IPS DF 6.9 (cell line): ENCODE measurements around the gene LPAR5.
A peak's percentile ranks its signal among the peaks of the same experiment; 100 is the strongest.
"Not testable (repeated sequence)": the region's sequence is repeated elsewhere in the genome, so short reads cannot be mapped to it uniquely, and the experiment has no call there.

Experiments used
- DNase-seq: peaks from one replicate; pipeline ENCODE4 v3.0.0-alpha.2; 2013; ENCODE audit warnings: low read depth, low spot score
- H3K27ac ChIP-seq: one replicate; pipeline ENCODE4 v1.5.1; 2013; ENCODE audit warnings: low read length, control low read depth
- H3K27me3 ChIP-seq: 2 replicates; pipeline ENCODE4 v1.6.1; 2013; ENCODE audit warnings: mild to moderate bottlenecking, low read length; ENCODE audit not compliant: control insufficient read depth, insufficient read depth
- H3K36me3 ChIP-seq: 2 replicates; pipeline ENCODE4 v1.6.1; 2013; ENCODE audit warnings: low read length; ENCODE audit not compliant: control insufficient read depth, insufficient read depth
- H3K4me1 ChIP-seq: 2 replicates; pipeline ENCODE4 v1.6.1; 2013; ENCODE audit warnings: low read length; ENCODE audit not compliant: control insufficient read depth, insufficient read depth
- H3K4me3 ChIP-seq: 2 replicates; pipeline ENCODE4 v1.5.1; 2013; ENCODE audit warnings: mild to moderate bottlenecking, low read length
- H3K9me3 ChIP-seq: 2 replicates; pipeline ENCODE4 v1.6.1; 2013; ENCODE audit warnings: low read length, inconsistent platforms; ENCODE audit not compliant: control insufficient read depth, insufficient read depth
- WGBS: extraction: QIAGEN DNeasy Blood & Tissue Kit; methylation state at CpG from one replicate; pipeline ENCODE4 v1.1.7; 2013; ENCODE audit warnings: mixed read lengths, missing lambda C conversion rate; ENCODE audit not compliant: insufficient read length, insufficient coverage; 5-methylcytosine and 5-hydroxymethylcytosine counted together

LPAR5 gene

GRCh38 chr12:6606331-6607131 is 29.2 kb downstream of the LPAR5 start:
- WGBS, result no CpG with 5 or more reads among the region's 70 CpGs
- Histone ChIP-seq H3K4me3 (peak overlapping the region; percentile 80), H3K9me3 (no peaks in the 10 kb centered on the region), H3K4me1 (no peaks in the 10 kb centered on the region; the same call in none of the 2 replicates), H3K27me3 (no peaks in the 10 kb centered on the region), H3K36me3 (peaks cover 11% of the 10 kb centered on the region), H3K27ac (no peak overlapping the region)
- DNase-seq, result no peak

GRCh38 chr12:6605421-6606330 is 30.1 kb downstream of the LPAR5 start:
- WGBS, result no CpG with 5 or more reads among the region's 18 CpGs

GRCh38 chr12:6604259-6605029 is 31.3 kb downstream of the LPAR5 start:
- no CpG with 5 or more reads among the region's 6 CpGs for WGBS
- H3K27me3 ChIP-seq, result no peaks in the 10 kb centered on the region
- no peak overlapping the region for H3K4me3 ChIP-seq
- no peaks in the 10 kb centered on the region for H3K9me3 ChIP-seq
- peaks cover 29% of the 10 kb centered on the region for H3K36me3 ChIP-seq
- H3K4me1 ChIP-seq, result no peaks in the 10 kb centered on the region; the same call in none of the 2 replicates
- DNase-seq, result no peak
- no peak overlapping the region for H3K27ac ChIP-seq

More at GRCh38 chr12:6605421-6606330, 30.1 kb downstream of the LPAR5 start:
- Histone ChIP-seq H3K27me3 (no peaks in the 10 kb centered on the region), H3K36me3 (peaks cover 18% of the 10 kb centered on the region), H3K27ac (no peak overlapping the region), H3K4me1 (no peaks in the 10 kb centered on the region; the same call in none of the 2 replicates), H3K4me3 (peak overlapping the region; percentile 80), H3K9me3 (no peaks in the 10 kb centered on the region)
- no peak for DNase-seq

GRCh38 chr12:6603095-6603567 is 32.6 kb downstream of the LPAR5 start:
- Histone ChIP-seq H3K4me3 (no peak overlapping the region), H3K27ac (no peak overlapping the region), H3K4me1 (no peaks in the 10 kb centered on the region; the same call in none of the 2 replicates), H3K9me3 (no peaks in the 10 kb centered on the region), H3K36me3 (peaks cover 38% of the 10 kb centered on the region), H3K27me3 (no peaks in the 10 kb centered on the region)
- DNase-seq, result no peak
- no CpG with 5 or more reads among the region's 6 CpGs for WGBS

- no CpG with 5 or more reads among the region's 3 CpGs for WGBS
- H3K4me3 ChIP-seq, result no peak overlapping the region
- H3K36me3 ChIP-seq, result peaks cover 44% of the 10 kb centered on the region
- H3K27me3 ChIP-seq, result no peaks in the 10 kb centered on the region
- no peaks in the 10 kb centered on the region; the same call in none of the 2 replicates for H3K4me1 ChIP-seq
- H3K9me3 ChIP-seq, result no peaks in the 10 kb centered on the region
- DNase-seq, result no peak
- H3K27ac ChIP-seq, result no peak overlapping the region
Observed at GRCh38 chr12:6602526-6602925, 33.2 kb downstream of the LPAR5 start.

GRCh38 chr12:6595673-6596072 is 40.1 kb downstream of the LPAR5 start:
- not testable (repeated sequence) for H3K4me3 ChIP-seq, H3K27me3 ChIP-seq, H3K4me1 ChIP-seq, H3K27ac ChIP-seq, DNase-seq, H3K9me3 ChIP-seq
- peaks cover 69% of the 10 kb centered on the region for H3K36me3 ChIP-seq
- no CpG with 5 or more reads among the region's 10 CpGs for WGBS

- Histone ChIP-seq H3K4me3 (no peak overlapping the region), H3K27me3 (no peaks in the 10 kb centered on the region), H3K4me1 (no peaks in the 10 kb centered on the region), H3K36me3 (peaks cover 54% of the 10 kb centered on the region), H3K27ac (no peak overlapping the region), H3K9me3 (no peaks in the 10 kb centered on the region)
- no CpG with 5 or more reads among the region's 8 CpGs for WGBS
- no peak for DNase-seq
Observed at GRCh38 chr12:6592087-6592486, 43.7 kb downstream of the LPAR5 start.

GRCh38 chr12:6586569-6586968 is 49.2 kb downstream of the LPAR5 start:
- H3K27me3 ChIP-seq, DNase-seq, H3K27ac ChIP-seq, H3K4me1 ChIP-seq, H3K9me3 ChIP-seq, H3K4me3 ChIP-seq: not testable (repeated sequence)
- no CpG with 5 or more reads among the region's 8 CpGs for WGBS
- H3K36me3 ChIP-seq, result peaks cover 47% of the 10 kb centered on the region

- DNase-seq, result no peak
- H3K9me3 ChIP-seq, result no peaks in the 10 kb centered on the region
- no peak overlapping the region for H3K27ac ChIP-seq
- peaks cover 49% of the 10 kb centered on the region for H3K36me3 ChIP-seq
- no CpG with 5 or more reads among the region's 10 CpGs for WGBS
- H3K4me1 ChIP-seq, result no peaks in the 10 kb centered on the region
- no peaks in the 10 kb centered on the region for H3K27me3 ChIP-seq
- H3K4me3 ChIP-seq, result no peak overlapping the region
Observed at GRCh38 chr12:6584293-6584692, 51.5 kb downstream of the LPAR5 start.

- no peak for DNase-seq
- Histone ChIP-seq H3K36me3 (peaks cover 57% of the 10 kb centered on the region), H3K27me3 (no peaks in the 10 kb centered on the region), H3K4me1 (no peaks in the 10 kb centered on the region), H3K4me3 (no peak overlapping the region), H3K27ac (no peak overlapping the region), H3K9me3 (no peaks in the 10 kb centered on the region)
- WGBS, result no CpG with 5 or more reads among the region's 12 CpGs
Observed at GRCh38 chr12:6582959-6583358, 52.8 kb downstream of the LPAR5 start.
